HepG2 (cell line): Measurements from ENCODE around the gene OAS3. TPM values are rescaled to one million over a fixed set of nuclear protein-coding genes. Genes with fewer than 3 reads are reported as not detected.

ENCODE experiments used
- ATAC-seq: fragments of 200-7000 bp; cut with Tn5 transposase; 3 replicates; pipeline ENCODE4 v1.9.1; 2020; ENCODE audit warnings: mild to moderate bottlenecking, moderate library complexity
- BruUV-seq: library from RNA; stranded (reverse); fragments of 400-500 nt; replicated peaks from 2 replicates; lab custom pipeline; 2021; lab: Mats Ljungman, UMichigan
- CTCF ChIA-PET: fragments of 300-600 bp; formaldehyde crosslinking; extraction: SDS; loops from one replicate; lab custom pipeline; 2021; ENCODE audit warnings: low total read pairs, inconsistent platforms, low intra/inter-chr PET ratio; lab: Yijun Ruan, JAX
- POLR2A ChIA-PET: fragments of 350-600 bp; sonication (Branson Sonifier 250); formaldehyde crosslinking; loops from one replicate; lab custom pipeline; 2020; ENCODE audit warnings: antibody characterized with exemption, inconsistent platforms; lab: Yijun Ruan, JAX
- DNase-seq: peaks from one replicate; pipeline ENCODE4 v3.0.0-alpha.2; 2015; ENCODE audit warnings: low spot score
- FAIRE-seq: peaks from 3 replicates; lab custom pipeline; 2011; peaks lifted over from hg19 to GRCh38; lab: Jason Lieb, UNC
- H2AFZ ChIP-seq: one replicate; pipeline ENCODE4 v1.6.1; 2011; ENCODE audit warnings: low read length, inconsistent platforms
- H3K27ac ChIP-seq: fragments of 300-600 bp; 3 replicates; pipeline ENCODE4 v1.8.0; 2011; ENCODE audit warnings: mixed run types, mild to moderate bottlenecking, mixed read lengths, low read length, inconsistent platforms; ENCODE audit not compliant: insufficient read depth; ENCODE audit errors: extremely low read length
- H3K27me3 ChIP-seq, 2 experiments: fragments of 200-600 bp in 1 of 2; 2 replicates in 1 of 2; 3 replicates in 1 of 2; pipeline versions ENCODE4 v1.6.0 to v1.8.0; 2011; ENCODE audit warnings: low read length in 2 of 2, mild to moderate bottlenecking in 2 of 2, moderate library complexity in 2 of 2, inconsistent platforms in 1 of 2; ENCODE audit not compliant: insufficient read depth in 2 of 2, control insufficient read depth in 1 of 2
- H3K36me3 ChIP-seq, 2 experiments: fragments of 200-600 bp in 1 of 2; replicated peaks in 1 of 2; 2 replicates in 1 of 2; 3 replicates in 1 of 2; pipeline versions ENCODE4 v1.5.1 to v1.8.0; 2011; ENCODE audit warnings: low read length in 2 of 2, inconsistent platforms in 1 of 2; ENCODE audit not compliant: insufficient read depth in 2 of 2, control insufficient read depth in 1 of 2
- H3K4me1 ChIP-seq: 2 replicates; pipeline ENCODE4 v1.5.1; 2012; ENCODE audit warnings: low read length, inconsistent platforms; ENCODE audit not compliant: insufficient read depth
- H3K4me2 ChIP-seq: 2 replicates; pipeline ENCODE4 v1.6.0; 2011; ENCODE audit warnings: low read depth, low read length, inconsistent platforms
- H3K4me3 ChIP-seq, 3 experiments: fragments of 200-600 bp in 1 of 3; sonication (generic), shearing (Covaris generic) in 1 of 3; replicated peaks in 1 of 3; 2 replicates each; pipeline ENCODE4 v1.5.1; 2011 to 2016; ENCODE audit warnings: low read length in 3 of 3, inconsistent platforms in 2 of 3, low read depth in 2 of 3, mild to moderate bottlenecking in 2 of 3, control low read depth in 1 of 3, mixed read lengths in 1 of 3; ENCODE audit not compliant: insufficient read depth in 1 of 3
- H3K79me2 ChIP-seq: one replicate; pipeline ENCODE4 v1.6.1; 2011; ENCODE audit warnings: low read length, inconsistent platforms; ENCODE audit not compliant: insufficient read depth
- H3K9ac ChIP-seq: 2 replicates; pipeline ENCODE4 v1.6.0; 2011; ENCODE audit warnings: mild to moderate bottlenecking, low read depth, low read length, inconsistent platforms; ENCODE audit not compliant: insufficient read depth
- H3K9me3 ChIP-seq: 2 replicates; pipeline ENCODE4 v1.5.1; 2012; ENCODE audit warnings: mild to moderate bottlenecking, low read length
- H4K20me1 ChIP-seq: 2 replicates; pipeline ENCODE4 v1.6.0; 2011; ENCODE audit warnings: inconsistent platforms, mild to moderate bottlenecking, low read length, moderate library complexity; ENCODE audit not compliant: insufficient read depth
- AHDC1 ChIP-seq: sonication (generic); formaldehyde crosslinking; IDR thresholded peaks from 2 replicates; pipeline ENCODE4 v1.5.1; 2020; ENCODE audit warnings: mild to moderate bottlenecking, missing genetic modification reagents, borderline replicate concordance
- GRHL1 ChIP-seq: sonication (generic); formaldehyde crosslinking; conservative IDR thresholded peaks from 2 replicates; pipeline ENCODE4 v1.8.0; 2022; ENCODE audit warnings: missing genetic modification reagents
- HNF4G ChIP-seq, 2 experiments: sonication (generic) in 1 of 2; formaldehyde crosslinking in 1 of 2; IDR thresholded peaks; 2 replicates each; pipeline versions ENCODE4 v1.4.0 to v1.6.1; 2011 to 2020; ENCODE audit warnings: borderline replicate concordance in 2 of 2, low read depth in 2 of 2, mild to moderate bottlenecking in 2 of 2, low read length in 1 of 2, missing genetic modification reagents in 1 of 2, moderate library complexity in 1 of 2
- KLF11 ChIP-seq: IDR thresholded peaks from 2 replicates; pipeline ENCODE4 v1.6.1; 2016; ENCODE audit warnings: missing compliant biosample characterization
- PAXIP1 ChIP-seq: sonication (generic); formaldehyde crosslinking; conservative IDR thresholded peaks from 2 replicates; pipeline ENCODE4 v1.4.0; 2020; ENCODE audit warnings: mild to moderate bottlenecking, missing genetic modification reagents, moderate library complexity
- RXRB ChIP-seq: IDR thresholded peaks from 2 replicates; pipeline ENCODE4 v1.6.1; 2016; ENCODE audit warnings: borderline replicate concordance, missing genetic modification reagents, missing compliant biosample characterization
- SATB2 ChIP-seq: sonication (generic); formaldehyde crosslinking; IDR thresholded peaks from 2 replicates; pipeline ENCODE4 v1.5.0; 2020; ENCODE audit warnings: missing genetic modification reagents
- SP4 ChIP-seq: sonication (generic); formaldehyde crosslinking; IDR thresholded peaks from 2 replicates; pipeline ENCODE4 v1.8.1; 2023; ENCODE audit warnings: mild to moderate bottlenecking, missing genetic modification reagents
- ZKSCAN1 ChIP-seq: fragments of 150-350 bp; IDR thresholded peaks from 2 replicates; pipeline ENCODE4 v1.6.1; 2014; ENCODE audit warnings: low read length
- ZNF230 ChIP-seq: sonication (generic); formaldehyde crosslinking; IDR thresholded peaks from 2 replicates; pipeline ENCODE4 v1.4.0; 2020; ENCODE audit warnings: mild to moderate bottlenecking, missing genetic modification reagents
- ZNF317 ChIP-seq: sonication (generic); formaldehyde crosslinking; IDR thresholded peaks from 2 replicates; pipeline ENCODE4 v1.5.0; 2020; ENCODE audit warnings: mild to moderate bottlenecking, missing genetic modification reagents
- ZNF570 ChIP-seq: sonication (generic); formaldehyde crosslinking; IDR thresholded peaks from 2 replicates; pipeline ENCODE4 v1.4.0; 2020; ENCODE audit warnings: mild to moderate bottlenecking, missing genetic modification reagents, borderline replicate concordance
- ZNF777 ChIP-seq: sonication (generic); formaldehyde crosslinking; IDR thresholded peaks from 2 replicates; pipeline ENCODE4 v1.4.0; 2020; ENCODE audit warnings: missing genetic modification reagents
- WGBS: methylation state at CpG from one replicate; pipeline ENCODE4 v1.1.6; 2017; ENCODE audit warnings: low lambda C conversion rate; 5-methylcytosine and 5-hydroxymethylcytosine counted together
- in situ Hi-C: cut with HindIII; loops from 2 replicates; pipeline ENCODE4 v1.10.0; 2017; ENCODE audit warnings: low pct_unique_long_range_greater_than_20kb; ENCODE audit not compliant: extremely low pct_ligation_motif_present
- intact Hi-C: fragments of 100-400 bp; cut with micrococcal nuclease; formaldehyde crosslinking; loops from one replicate; pipeline ENCODE4 v1.10.0; 2022; ENCODE audit not compliant: unreplicated experiment
- polyA plus RNA-seq, 8 experiments: library from polyadenylated mRNA; depleted of rRNA in 3 of 8; stranded (reverse) in 7 of 8; unstranded in 1 of 8; fragments of >200 nt; fragmentation: Illumina TruSeq in 4 of 8; extraction: Trizol in 4 of 8; gene quantifications; 2 replicates each; pipeline versions ENCODE4 v1.2.1 to v1.2.3, GENCODE V29; 2011 to 2016; ENCODE audit warnings: low read depth in 4 of 8, missing spikeins in 1 of 8, mixed read lengths in 1 of 8; ENCODE audit not compliant: insufficient read depth in 1 of 8
- total RNA-seq, 5 experiments: library from RNA; depleted of rRNA; stranded (reverse); fragments of >200 nt; fragmentation: Illumina TruSeq; extraction: Trizol; gene quantifications; 2 replicates each; pipeline ENCODE4 v1.2.3, GENCODE V29; 2016; ENCODE audit warnings: low read depth in 1 of 5

Gene OAS3
- total and polyA plus RNA-seq, 2 of the 13 experiments (the other 11 are each of a cell fraction or from before 2014, with no cell fraction given): 4.8 to 10.5 TPM

GRCh38 chr12:113002155-113002554 is 63.9 kb downstream of the OAS3 start (continued):
- TF ChIP-seq HNF4G (IDR thresholded peaks at IDR 0.05; ENCODE audit: borderline replicate concordance, low read depth, low read length) (peak; percentile 75), HNF4G (CRISPR knock-in tag; IDR thresholded peaks at IDR 0.05; ENCODE audit: borderline replicate concordance, low read depth) (no peak), SATB2 (CRISPR knock-in tag) (no peak), PAXIP1 (no peak), ZKSCAN1 (no peak), SP4 (no peak)

GRCh38 chr12:113002676-113003075 is 64.4 kb downstream of the OAS3 start:
- H3K4me2 ChIP-seq: 0 out of 2 replicates have a peak overlapping the region, but pooled peaks have one; percentile 3
- in situ Hi-C loops (no loop called here), intact Hi-C loops (no loop called here)
- H3K79me2 ChIP-seq: no peaks in the 10 kb centered on the region
- 71% methylated on average over 4 of the region's 5 CpGs for WGBS
- no peak overlapping the region for H3K4me3 ChIP-seq
- no peaks in the 10 kb centered on the region for H3K9me3 ChIP-seq
- ATAC-seq (no peak), FAIRE-seq (no peak), DNase-seq (no peak)
- no peak overlapping the region for H2AFZ ChIP-seq
- H3K27ac ChIP-seq: no peak overlapping the region
- no TSS peak for BruUV-seq
- CTCF ChIA-PET: interaction anchor here (1.0 to 2.0 kb wide), 2 partner anchors 10 to 17 kb away, joined by 3 to 7 read pairs; no protein-coding TSS in a partner anchor
- H3K4me1 ChIP-seq: peaks cover 12% of the 10 kb centered on the region
- H3K9ac ChIP-seq: no peak overlapping the region
- no peaks in the 10 kb centered on the region for H3K36me3 ChIP-seq
- H3K27me3 ChIP-seq: peaks cover 3 to 14% of the 10 kb centered on the region in 2 experiments; a peak in 2 of 5 replicates
- H4K20me1 ChIP-seq: no peaks in the 10 kb centered on the region
- POLR2A ChIA-PET: interaction anchor here (0.9 kb wide), 1 partner anchor 9 kb away, joined by 3 read pairs; no protein-coding TSS in a partner anchor
- TF ChIP-seq GRHL1 (CRISPR knock-in tag) (no peak), ZNF317 (CRISPR knock-in tag) (no peak), ZNF230 (CRISPR knock-in tag) (no peak), RXRB (CRISPR knock-in tag) (no peak), KLF11 (CRISPR knock-in tag) (no peak), ZNF570 (CRISPR knock-in tag) (no peak), ZNF777 (CRISPR knock-in tag) (no peak), AHDC1 (CRISPR knock-in tag) (no peak)
